K562 (cell line): ENCODE results near the gene ATOH8. TPM values are rescaled to one million over a fixed set of nuclear protein-coding genes. Genes with fewer than 3 reads are reported as not detected.

Source experiments
- ATAC-seq: fragments of 200-7000 bp; cut with Tn5 transposase; 3 replicates; pipeline ENCODE4 v1.9.1; 2020; ENCODE audit warnings: moderate library complexity
- BruUV-seq: library from RNA; stranded (reverse); fragments of 400-500 nt; replicated peaks from 2 replicates; lab custom pipeline; 2021; lab: Mats Ljungman, UMichigan
- CTCF ChIA-PET: fragments of 300-600 bp; formaldehyde crosslinking; extraction: SDS; loops from one replicate; lab custom pipeline; 2021; ENCODE audit warnings: low intra/inter-chr PET ratio; lab: Yijun Ruan, JAX
- POLR2A ChIA-PET: fragments of 300-600, 350-650 bp; sonication (Branson Sonifier 250); formaldehyde crosslinking; extraction: SDS; loops from one replicate; lab custom pipeline; 2021; ENCODE audit warnings: antibody characterized with exemption, inconsistent platforms; lab: Yijun Ruan, JAX
- DNase-seq, 4 experiments: peaks; one replicate each; pipeline versions ENCODE4 v3.0.0 to v3.0.0-alpha.2; 2011 to 2018; ENCODE audit warnings: low spot score in 3 of 4, mixed read lengths in 3 of 4; ENCODE audit errors: extremely low read depth in 1 of 4
- FAIRE-seq: peaks from 2 replicates; lab custom pipeline; 2011; peaks lifted over from hg19 to GRCh38; lab: Jason Lieb, UNC
- H2AFZ ChIP-seq: 2 replicates; pipeline ENCODE4 v1.6.0; 2011; ENCODE audit warnings: low read depth, low read length, control low read depth, inconsistent platforms
- H3K27ac ChIP-seq: fragments of 200-600 bp; 3 replicates; pipeline ENCODE4 v1.8.0; 2011; ENCODE audit warnings: low read depth, mild to moderate bottlenecking, control low read depth, inconsistent platforms, low read length, moderate library complexity, mixed read lengths; ENCODE audit errors: extremely low read depth
- H3K27me3 ChIP-seq, 2 experiments: fragments of 300-600 bp in 1 of 2; 2 replicates in 1 of 2; 3 replicates in 1 of 2; pipeline versions ENCODE4 v1.6.0 to v1.8.0; 2011; ENCODE audit warnings: inconsistent platforms in 2 of 2, low read length in 2 of 2, mild to moderate bottlenecking in 1 of 2, mixed read lengths in 1 of 2, moderate library complexity in 1 of 2; ENCODE audit not compliant: control insufficient read depth in 2 of 2, insufficient read depth in 2 of 2
- H3K36me3 ChIP-seq: fragments of 300-600 bp; 3 replicates; pipeline ENCODE4 v1.8.0; 2011; ENCODE audit warnings: mild to moderate bottlenecking, low read length, inconsistent platforms; ENCODE audit not compliant: control insufficient read depth, insufficient read depth
- H3K4me1 ChIP-seq, 2 experiments: fragments of 200-600 bp in 1 of 2; replicated peaks in 1 of 2; 2 replicates in 1 of 2; 3 replicates in 1 of 2; pipeline versions ENCODE4 v1.5.1 to v1.8.0; 2011; ENCODE audit warnings: inconsistent platforms in 2 of 2, low read length in 2 of 2, mild to moderate bottlenecking in 1 of 2, mixed read lengths in 1 of 2, moderate library complexity in 1 of 2; ENCODE audit not compliant: control insufficient read depth in 2 of 2, insufficient read depth in 2 of 2
- H3K4me2 ChIP-seq: 2 replicates; pipeline ENCODE4 v1.6.1; 2011; ENCODE audit warnings: low read length, control low read depth, inconsistent platforms, mixed read lengths; ENCODE audit not compliant: insufficient read depth
- H3K4me3 ChIP-seq: fragments of 200-600 bp; sonication (generic), shearing (Covaris generic); 2 replicates; pipeline ENCODE4 v1.5.1; 2016; ENCODE audit warnings: control low read depth, inconsistent platforms
- H3K79me2 ChIP-seq: fragments of 200-600 bp; 3 replicates; pipeline ENCODE4 v1.8.0; 2011; ENCODE audit warnings: low read length, inconsistent platforms; ENCODE audit not compliant: control insufficient read depth, insufficient read depth
- H3K9ac ChIP-seq, 2 experiments: 2 replicates each; pipeline versions ENCODE4 v1.6.0 to v1.6.1; 2011; ENCODE audit warnings: low read depth in 2 of 2, low read length in 2 of 2, control low read depth in 1 of 2, inconsistent platforms in 1 of 2, mild to moderate bottlenecking in 1 of 2, mixed read lengths in 1 of 2; ENCODE audit not compliant: insufficient read depth in 1 of 2
- H3K9me1 ChIP-seq: one replicate; pipeline ENCODE4 v1.6.0; 2011; ENCODE audit warnings: inconsistent platforms, mild to moderate bottlenecking, low read length, moderate library complexity; ENCODE audit not compliant: control insufficient read depth, insufficient read depth
- H3K9me3 ChIP-seq: replicated peaks from 2 replicates; pipeline ENCODE4 v1.5.1; 2011; ENCODE audit warnings: low read depth, low read length, inconsistent platforms; ENCODE audit not compliant: control insufficient read depth, insufficient read depth
- H4K20me1 ChIP-seq: replicated peaks from 2 replicates; pipeline ENCODE4 v1.6.1; 2011; ENCODE audit warnings: low read length, inconsistent platforms, mixed read lengths; ENCODE audit not compliant: control insufficient read depth, insufficient read depth
- CTBP1 ChIP-seq: fragments of 450-650 bp; IDR thresholded peaks from 2 replicates; pipeline ENCODE4 v1.6.1; 2016; ENCODE audit warnings: borderline replicate concordance
- EP300 ChIP-seq: IDR thresholded peaks from 2 replicates; pipeline ENCODE4 v1.6.1; 2012; ENCODE audit warnings: low read length, improper control_type of control experiment
- HDAC8 ChIP-seq: fragments of 450-650 bp; IDR thresholded peaks from 2 replicates; pipeline ENCODE4 v1.6.1; 2016; ENCODE audit warnings: mild to moderate bottlenecking, missing genetic modification characterization, moderate library complexity, missing compliant biosample characterization
- KLF6 ChIP-seq: fragments of 250-450 bp; sonication (Bioruptor Pico); IDR thresholded peaks from 2 replicates; pipeline ENCODE4 v1.4.0; 2020; ENCODE audit warnings: mild to moderate bottlenecking, moderate library complexity, borderline replicate concordance
- SMARCA4 ChIP-seq: fragments of 450-650 bp; IDR thresholded peaks from 2 replicates; pipeline ENCODE4 v1.6.1; 2016
- TAF7 ChIP-seq: fragments of 450-650 bp; IDR thresholded peaks from 2 replicates; pipeline ENCODE4 v1.6.1; 2016; ENCODE audit warnings: missing genetic modification characterization, missing compliant biosample characterization
- TBP ChIP-seq: optimal IDR thresholded peaks from 2 replicates; pipeline ENCODE3; 2011; ENCODE audit warnings: low read depth, low read length, improper control_type of control experiment
- ZNF584 ChIP-seq: fragments of 200-800 bp; sonication (Bioruptor generic); IDR thresholded peaks from 2 replicates; pipeline ENCODE4 v1.6.1; 2016; ENCODE audit warnings: low read depth, mild to moderate bottlenecking, missing genetic modification characterization, missing compliant biosample characterization
- ZNF766 ChIP-seq: fragments of 200-800 bp; sonication (Bioruptor generic); conservative IDR thresholded peaks from 2 replicates; pipeline ENCODE4 v1.6.1; 2016; ENCODE audit warnings: missing genetic modification characterization, missing compliant biosample characterization
- WGBS: fragments of 100-300 bp; shearing (Covaris generic); methylation state at CpG from one replicate; pipeline ENCODE4 v1.1.6; 2016; ENCODE audit warnings: low coverage, mixed read lengths; ENCODE audit not compliant: insufficient coverage; ENCODE audit errors: missing lambda C conversion rate; 5-methylcytosine and 5-hydroxymethylcytosine counted together
- in situ Hi-C: fragments of 300-500 bp; cut with MboI; formaldehyde crosslinking; loops from 4 replicates; pipeline ENCODE4 v1.15.0; 2018; ENCODE audit warnings: inconsistent platforms, mixed read lengths
- intact Hi-C: fragments of 100-400 bp; cut with micrococcal nuclease; formaldehyde crosslinking; loops from 2 replicates; pipeline ENCODE4 v1.14.2; 2022
- polyA plus RNA-seq, 8 experiments: library from polyadenylated mRNA; depleted of rRNA in 4 of 8; stranded (reverse) in 5 of 8; unstranded in 3 of 8; fragments of >200 nt; fragmentation: Nextera tagmentation in 2 of 8; fragmentation: Illumina TruSeq in 1 of 8; extraction: Ambion mirVana in 2 of 8; extraction: Trizol in 1 of 8; gene quantifications; 2 replicates each; pipeline versions ENCODE4 v1.2.1 to v1.2.3, GENCODE V29; 2011 to 2014; ENCODE audit warnings: inconsistent platforms in 1 of 8, missing spikeins in 1 of 8
- total RNA-seq, 7 experiments: library from RNA; depleted of rRNA in 6 of 7; stranded (reverse); fragments of >200 nt in 6 of 7; fragmentation: Illumina TruSeq in 2 of 7; extraction: Trizol in 2 of 7; gene quantifications; 2 replicates each; pipeline versions ENCODE4 v1.2.1 to v1.2.3, GENCODE V29; 2011 to 2021; ENCODE audit warnings: low replicate concordance in 1 of 7
- TF ChIP-seq, protein P1 (sequence below): fragments of 250-450 bp; sonication (Bioruptor Pico); IDR thresholded peaks from 2 replicates; pipeline ENCODE4 v1.4.0; 2020; ENCODE audit warnings: mild to moderate bottlenecking
- TF ChIP-seq, protein P2 (sequence below), 2 experiments: fragments of 450-650 bp; formaldehyde crosslinking in 1 of 2; IDR thresholded peaks; 2 replicates each; pipeline versions ENCODE4 v1.4.0 to v1.6.1; 2014 to 2020; ENCODE audit warnings: mild to moderate bottlenecking in 2 of 2, borderline replicate concordance in 1 of 2, low read depth in 1 of 2

The ATOH8 gene
- total and polyA plus RNA-seq, 9 of the 15 experiments (the other 6 are each of a cell fraction or from before 2014, with no cell fraction given), result not detected

DNA sequence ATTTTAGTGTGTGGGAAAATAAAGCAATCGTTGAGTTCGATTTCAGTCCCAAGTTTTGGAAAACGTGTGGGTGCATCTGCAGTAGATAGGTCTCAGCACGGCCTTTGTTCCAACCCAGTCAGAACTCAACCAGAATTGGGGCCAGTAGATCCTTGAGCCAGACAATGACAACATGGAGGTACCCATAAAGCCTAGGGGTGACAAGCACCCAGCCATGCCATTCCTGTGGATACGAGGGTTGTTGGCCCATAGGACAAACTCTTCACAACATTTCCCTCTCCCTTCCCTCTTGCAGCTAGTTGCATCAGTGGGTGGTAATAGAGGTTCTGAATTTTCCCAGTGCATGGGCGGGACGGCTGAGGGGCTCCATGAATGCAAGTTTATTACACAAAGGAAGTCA lies 74.9 kb downstream of the ATOH8 start:
- in situ Hi-C loops, result loop anchor here (5.0 to 10.0 kb wide), 2 partner anchors 249 to 546 kb away; no protein-coding TSS in a partner anchor
- H3K4me2 ChIP-seq, result no peak overlapping the region
- peak; percentile 68 for TF ChIP-seq ZNF766 (CRISPR knock-in tag)
- TF ChIP-seq TAF7, result 0 out of 2 replicates have a peak, but pooled peaks have one; percentile 42
- peak; percentile 97 for TF ChIP-seq ZNF584
- TF ChIP-seq, protein P1, sequence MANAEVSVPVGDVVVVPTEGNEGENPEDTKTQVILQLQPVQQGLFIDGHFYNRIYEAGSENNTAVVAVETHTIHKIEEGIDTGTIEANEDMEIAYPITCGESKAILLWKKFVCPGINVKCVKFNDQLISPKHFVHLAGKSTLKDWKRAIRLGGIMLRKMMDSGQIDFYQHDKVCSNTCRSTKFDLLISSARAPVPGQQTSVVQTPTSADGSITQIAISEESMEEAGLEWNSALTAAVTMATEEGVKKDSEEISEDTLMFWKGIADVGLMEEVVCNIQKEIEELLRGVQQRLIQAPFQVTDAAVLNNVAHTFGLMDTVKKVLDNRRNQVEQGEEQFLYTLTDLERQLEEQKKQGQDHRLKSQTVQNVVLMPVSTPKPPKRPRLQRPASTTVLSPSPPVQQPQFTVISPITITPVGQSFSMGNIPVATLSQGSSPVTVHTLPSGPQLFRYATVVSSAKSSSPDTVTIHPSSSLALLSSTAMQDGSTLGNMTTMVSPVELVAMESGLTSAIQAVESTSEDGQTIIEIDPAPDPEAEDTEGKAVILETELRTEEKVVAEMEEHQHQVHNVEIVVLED (CRISPR knock-in tag), result peak; percentile 30; the same call in 1 of the 2 replicates
- peak; percentile 38; the same call in 1 of the 2 replicates for TF ChIP-seq EP300
- TF ChIP-seq, protein P2, sequence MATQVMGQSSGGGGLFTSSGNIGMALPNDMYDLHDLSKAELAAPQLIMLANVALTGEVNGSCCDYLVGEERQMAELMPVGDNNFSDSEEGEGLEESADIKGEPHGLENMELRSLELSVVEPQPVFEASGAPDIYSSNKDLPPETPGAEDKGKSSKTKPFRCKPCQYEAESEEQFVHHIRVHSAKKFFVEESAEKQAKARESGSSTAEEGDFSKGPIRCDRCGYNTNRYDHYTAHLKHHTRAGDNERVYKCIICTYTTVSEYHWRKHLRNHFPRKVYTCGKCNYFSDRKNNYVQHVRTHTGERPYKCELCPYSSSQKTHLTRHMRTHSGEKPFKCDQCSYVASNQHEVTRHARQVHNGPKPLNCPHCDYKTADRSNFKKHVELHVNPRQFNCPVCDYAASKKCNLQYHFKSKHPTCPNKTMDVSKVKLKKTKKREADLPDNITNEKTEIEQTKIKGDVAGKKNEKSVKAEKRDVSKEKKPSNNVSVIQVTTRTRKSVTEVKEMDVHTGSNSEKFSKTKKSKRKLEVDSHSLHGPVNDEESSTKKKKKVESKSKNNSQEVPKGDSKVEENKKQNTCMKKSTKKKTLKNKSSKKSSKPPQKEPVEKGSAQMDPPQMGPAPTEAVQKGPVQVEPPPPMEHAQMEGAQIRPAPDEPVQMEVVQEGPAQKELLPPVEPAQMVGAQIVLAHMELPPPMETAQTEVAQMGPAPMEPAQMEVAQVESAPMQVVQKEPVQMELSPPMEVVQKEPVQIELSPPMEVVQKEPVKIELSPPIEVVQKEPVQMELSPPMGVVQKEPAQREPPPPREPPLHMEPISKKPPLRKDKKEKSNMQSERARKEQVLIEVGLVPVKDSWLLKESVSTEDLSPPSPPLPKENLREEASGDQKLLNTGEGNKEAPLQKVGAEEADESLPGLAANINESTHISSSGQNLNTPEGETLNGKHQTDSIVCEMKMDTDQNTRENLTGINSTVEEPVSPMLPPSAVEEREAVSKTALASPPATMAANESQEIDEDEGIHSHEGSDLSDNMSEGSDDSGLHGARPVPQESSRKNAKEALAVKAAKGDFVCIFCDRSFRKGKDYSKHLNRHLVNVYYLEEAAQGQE (IDR thresholded peaks at IDR 0.05; ENCODE audit: borderline replicate concordance), result no peak
- TF ChIP-seq, protein P2 (CRISPR knock-in tag; IDR thresholded peaks at IDR 0.05; ENCODE audit: low read depth), result 0 out of 2 replicates have a peak, but pooled peaks have one; percentile 18
- peak; percentile 79; the same call in 1 of the 2 replicates for TF ChIP-seq KLF6 (CRISPR knock-in tag)
- TF ChIP-seq HDAC8, result peak; percentile 85
- TF ChIP-seq CTBP1, result peak; percentile 15; the same call in 1 of the 2 replicates
- no peak; the same call in 1 of the 2 replicates for TF ChIP-seq SMARCA4
- no peak for TF ChIP-seq TBP

More for the DNA sequence above, 74.9 kb downstream of the ATOH8 start:
- H3K79me2 ChIP-seq, result no peaks in the 10 kb centered on the region
- CTCF ChIA-PET, result interaction anchor here (1.6 to 7.8 kb wide), 2 partner anchors 60 to 251 kb away, joined by 5 to 129 read pairs; partner anchors contain the start of gene ST3GAL5
- 0 out of 5 replicates have a peak, but pooled peaks cover 0 to 5% of the 10 kb centered on the region in 2 experiments for H3K27me3 ChIP-seq
- no peaks in the 10 kb centered on the region for H3K36me3 ChIP-seq
- WGBS, result 43% methylated on average over 7 of the region's 7 CpGs
- POLR2A ChIA-PET, result no interaction called here
- H3K9ac ChIP-seq, result no peak overlapping the region
- peaks cover 7 to 8% of the 10 kb centered on the region in 2 experiments; a peak in 4 of 5 replicates for H3K4me1 ChIP-seq
- peak; percentile 54 for ATAC-seq
- H2AFZ ChIP-seq, result peak overlapping the region; percentile 96; the same call in 1 of the 2 replicates
- H3K9me1 ChIP-seq, result no peaks in the 10 kb centered on the region
- H3K9me3 ChIP-seq, result no peaks in the 10 kb centered on the region
- H3K27ac ChIP-seq, result no peak overlapping the region
- no peak for DNase-seq
- FAIRE-seq, result no peak
- H3K4me3 ChIP-seq, result no peak overlapping the region
- H4K20me1 ChIP-seq, result no peaks in the 10 kb centered on the region
- intact Hi-C loops, result loop anchor here (5.0 to 10.0 kb wide), 4 partner anchors 59 to 539 kb away; partner anchors contain the start of gene ST3GAL5
- no TSS peak for BruUV-seq
